HFFc6 (cell line): Measurements from ENCODE around the gene HTR5A. TPM values are rescaled to one million over a fixed set of nuclear protein-coding genes. Genes with fewer than 3 reads are reported as not detected.

ENCODE experiments used
- DNase-seq: peaks from one replicate; pipeline ENCODE4 v3.0.0-alpha.2; 2018
- H3K27ac Mint-ChIP-seq: 2 replicates; pipeline ENCODE4 v1.8.0; 2020; ENCODE audit warnings: mild to moderate bottlenecking, mixed read lengths
- H3K27me3 Mint-ChIP-seq: 2 replicates; pipeline ENCODE4 v1.8.0; 2021; ENCODE audit warnings: mild to moderate bottlenecking, moderate library complexity, mixed read lengths; ENCODE audit not compliant: insufficient read depth
- H3K36me3 Mint-ChIP-seq: 2 replicates; pipeline ENCODE4 v1.8.0; 2021; ENCODE audit warnings: low read depth, mixed read lengths
- H3K4me1 Mint-ChIP-seq: 2 replicates; pipeline ENCODE4 v1.8.0; 2020; ENCODE audit warnings: low read depth, mixed read lengths
- H3K4me3 Mint-ChIP-seq: 2 replicates; pipeline ENCODE4 v1.8.0; 2020; ENCODE audit warnings: mild to moderate bottlenecking, moderate library complexity, mixed read lengths
- H3K9me3 Mint-ChIP-seq: 2 replicates; pipeline ENCODE4 v1.8.0; 2020; ENCODE audit warnings: mild to moderate bottlenecking, mixed read lengths
- CTCF ChIP-seq: fragments of 200-600 bp; sonication (generic); IDR thresholded peaks from 2 replicates; pipeline ENCODE4 v1.5.0; 2021; ENCODE audit warnings: antibody characterized with exemption, mild to moderate bottlenecking
- total RNA-seq, 6 experiments: library from RNA; stranded (reverse); fragmentation: NEBNext Ultra II Directional; extraction: Animal tissue kit (Norgen Biotek cat#: 25700); gene quantifications; 2 replicates in 1 of 6; 3 replicates in 5 of 6; pipeline ENCODE4 v1.2.3, GENCODE V29; 2021

HTR5A gene
- total RNA-seq, 6 experiments from 2014 or later = not detected

GRCh38 chr7:155084969-155085368 lies 14.8 kb downstream of the HTR5A start:
- TF ChIP-seq CTCF = no peak
- no peak for DNase-seq
- Mint-ChIP-seq H3K4me1 (no peaks in the 10 kb centered on the region), H3K9me3 (no peaks in the 10 kb centered on the region; the same call in 1 of the 2 replicates), H3K27ac (no peak overlapping the region), H3K4me3 (no peak overlapping the region), H3K36me3 (no peaks in the 10 kb centered on the region), H3K27me3 (peaks cover 5% of the 10 kb centered on the region)

- Mint-ChIP-seq H3K9me3 (no peaks in the 10 kb centered on the region; the same call in 1 of the 2 replicates), H3K4me1 (no peaks in the 10 kb centered on the region), H3K36me3 (no peaks in the 10 kb centered on the region), H3K4me3 (no peak overlapping the region), H3K27me3 (peaks cover 6% of the 10 kb centered on the region), H3K27ac (no peak overlapping the region)
- no peak for DNase-seq
- no peak for TF ChIP-seq CTCF
These were observed 20.6 kb downstream of the HTR5A start for GRCh38 chr7:155090684-155091083.

- Mint-ChIP-seq H3K27me3 (peaks cover 6% of the 10 kb centered on the region), H3K4me1 (no peaks in the 10 kb centered on the region), H3K9me3 (no peaks in the 10 kb centered on the region; the same call in 1 of the 2 replicates), H3K36me3 (no peaks in the 10 kb centered on the region), H3K4me3 (no peak overlapping the region), H3K27ac (no peak overlapping the region)
- DNase-seq = no peak
- no peak for TF ChIP-seq CTCF
These were observed 23.5 kb downstream of the HTR5A start for GRCh38 chr7:155093596-155093995.

GRCh38 chr7:155094636-155095135 lies 24.6 kb downstream of the HTR5A start:
- no peaks in the 10 kb centered on the region; the same call in 1 of the 2 replicates for H3K9me3 Mint-ChIP-seq
- no peak overlapping the region for H3K27ac Mint-ChIP-seq
- no peak for DNase-seq
- H3K27me3 Mint-ChIP-seq = peaks cover 4% of the 10 kb centered on the region
- no peaks in the 10 kb centered on the region for H3K4me1 Mint-ChIP-seq
- no peak overlapping the region for H3K4me3 Mint-ChIP-seq
- no peak for TF ChIP-seq CTCF
- no peaks in the 10 kb centered on the region for H3K36me3 Mint-ChIP-seq

GRCh38 chr7:155097338-155097737 lies 27.2 kb downstream of the HTR5A start:
- H3K27me3 Mint-ChIP-seq = peaks cover 3% of the 10 kb centered on the region
- DNase-seq = no peak
- H3K4me1 Mint-ChIP-seq = no peaks in the 10 kb centered on the region
- H3K27ac Mint-ChIP-seq = no peak overlapping the region
- no peak overlapping the region for H3K4me3 Mint-ChIP-seq
- no peaks in the 10 kb centered on the region for H3K36me3 Mint-ChIP-seq
- peaks cover 4% of the 10 kb centered on the region; the same call in 1 of the 2 replicates for H3K9me3 Mint-ChIP-seq
- TF ChIP-seq CTCF = no peak

GRCh38 chr7:155103839-155104238 lies 33.7 kb downstream of the HTR5A start:
- H3K9me3 Mint-ChIP-seq = peaks cover 4% of the 10 kb centered on the region; the same call in 1 of the 2 replicates
- no peak overlapping the region for H3K27ac Mint-ChIP-seq
- DNase-seq = no peak
- no peaks in the 10 kb centered on the region for H3K4me1 Mint-ChIP-seq
- no peaks in the 10 kb centered on the region for H3K36me3 Mint-ChIP-seq
- TF ChIP-seq CTCF = no peak
- H3K4me3 Mint-ChIP-seq = no peak overlapping the region
- peaks cover 11% of the 10 kb centered on the region for H3K27me3 Mint-ChIP-seq
